Neural progenitor cell (in vitro differentiated cells): ENCODE measurements around the gene ACOT13.
"Not testable (repeated sequence)": the region's sequence is repeated elsewhere in the genome, so short reads cannot be mapped to it uniquely, and the experiment has no call there.

Source experiments
- CTCF ChIP-seq: fragments of 200-600 bp; sonication (generic); IDR thresholded peaks from 2 replicates; pipeline ENCODE4 v1.5.1; 2017; ENCODE audit warnings: antibody characterized with exemption, mild to moderate bottlenecking
- EZH2phosphoT487 ChIP-seq: fragments of 200-600 bp; sonication (generic); IDR thresholded peaks from 2 replicates; pipeline ENCODE4 v1.6.1; 2017; ENCODE audit warnings: antibody characterized with exemption

GRCh38 chr6:24661759-24662158 lies 5.1 kb upstream of the ACOT13 start:
- TF ChIP-seq CTCF, EZH2phosphoT487: not testable (repeated sequence)
